C4-2B (cell line): Measurements from ENCODE around the gene TRIM40.

ENCODE experiments used
- ZFX ChIP-seq: fragments of 450-650 bp; IDR thresholded peaks from 2 replicates; pipeline ENCODE4 v1.6.1; 2017
- TF ChIP-seq, protein P1 (sequence below): fragments of 450-650 bp; conservative IDR thresholded peaks from 2 replicates; pipeline ENCODE4 v1.5.1; 2017; ENCODE audit warnings: mild to moderate bottlenecking

DNA sequence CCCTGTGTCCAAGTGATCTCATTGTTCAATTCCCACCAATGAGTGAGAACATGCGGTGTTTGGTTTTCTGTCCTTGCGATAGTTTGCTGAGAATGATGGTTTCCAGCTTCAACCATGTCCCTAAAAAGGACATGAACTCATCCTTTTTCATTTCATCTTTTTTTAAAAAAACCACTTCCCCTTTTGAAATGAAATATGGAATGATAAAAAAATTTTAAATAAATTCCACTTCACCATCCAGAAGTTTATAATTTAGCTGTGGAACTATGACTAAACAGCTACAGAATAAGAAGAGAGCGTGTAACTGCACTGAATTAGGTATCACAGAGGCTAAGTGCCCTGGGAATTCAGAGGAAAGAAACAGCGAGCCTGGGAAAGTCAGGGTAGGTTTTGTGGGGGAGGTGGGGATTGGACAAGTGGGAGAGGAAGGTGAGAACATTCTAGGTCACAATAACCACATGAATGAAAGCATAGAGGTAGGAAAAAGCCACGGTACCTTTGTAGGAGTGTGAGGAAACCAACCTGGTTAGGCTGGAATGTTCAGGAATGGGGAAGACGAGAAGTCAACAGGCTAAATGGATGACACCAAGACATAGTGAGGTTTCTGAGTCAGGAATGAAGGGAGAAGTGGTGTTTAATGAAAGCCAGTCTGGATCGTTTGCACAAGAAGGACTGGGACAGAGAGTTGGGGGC, 14.1 kb downstream of the TRIM40 start:
- TF ChIP-seq, protein P1, sequence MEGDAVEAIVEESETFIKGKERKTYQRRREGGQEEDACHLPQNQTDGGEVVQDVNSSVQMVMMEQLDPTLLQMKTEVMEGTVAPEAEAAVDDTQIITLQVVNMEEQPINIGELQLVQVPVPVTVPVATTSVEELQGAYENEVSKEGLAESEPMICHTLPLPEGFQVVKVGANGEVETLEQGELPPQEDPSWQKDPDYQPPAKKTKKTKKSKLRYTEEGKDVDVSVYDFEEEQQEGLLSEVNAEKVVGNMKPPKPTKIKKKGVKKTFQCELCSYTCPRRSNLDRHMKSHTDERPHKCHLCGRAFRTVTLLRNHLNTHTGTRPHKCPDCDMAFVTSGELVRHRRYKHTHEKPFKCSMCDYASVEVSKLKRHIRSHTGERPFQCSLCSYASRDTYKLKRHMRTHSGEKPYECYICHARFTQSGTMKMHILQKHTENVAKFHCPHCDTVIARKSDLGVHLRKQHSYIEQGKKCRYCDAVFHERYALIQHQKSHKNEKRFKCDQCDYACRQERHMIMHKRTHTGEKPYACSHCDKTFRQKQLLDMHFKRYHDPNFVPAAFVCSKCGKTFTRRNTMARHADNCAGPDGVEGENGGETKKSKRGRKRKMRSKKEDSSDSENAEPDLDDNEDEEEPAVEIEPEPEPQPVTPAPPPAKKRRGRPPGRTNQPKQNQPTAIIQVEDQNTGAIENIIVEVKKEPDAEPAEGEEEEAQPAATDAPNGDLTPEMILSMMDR = no peak
- TF ChIP-seq ZFX = no peak
